H1 (cell line): ENCODE measurements around the gene ABL2. TPM values are rescaled to one million over a fixed set of nuclear protein-coding genes. Genes with fewer than 3 reads are reported as not detected.

Experiments used
- BRCA1 ChIP-seq: IDR thresholded peaks from 2 replicates; pipeline ENCODE4 v1.6.1; 2012; ENCODE audit warnings: low read depth, low read length, improper control_type of control experiment
- CHD7 ChIP-seq: fragments of 300-600 bp; sonication (generic); IDR thresholded peaks from 2 replicates; pipeline ENCODE4 v1.7.1; 2012; ENCODE audit warnings: low read length, moderate library complexity, mild to moderate bottlenecking, inconsistent platforms; ENCODE audit not compliant: insufficient replicate concordance
- CREB1 ChIP-seq: IDR thresholded peaks from 2 replicates; pipeline ENCODE4 v1.6.1; 2012; ENCODE audit warnings: inconsistent platforms
- MAFK ChIP-seq: IDR thresholded peaks from 2 replicates; pipeline ENCODE4 v1.6.1; 2012; ENCODE audit warnings: low read depth, mild to moderate bottlenecking, improper control_type of control experiment, low read length
- MAX ChIP-seq: IDR thresholded peaks from 2 replicates; pipeline ENCODE4 v1.6.1; 2012; ENCODE audit warnings: inconsistent platforms
- RXRA ChIP-seq: IDR thresholded peaks from 2 replicates; pipeline ENCODE4 v1.6.1; 2011; ENCODE audit warnings: low read depth, mild to moderate bottlenecking, low read length, moderate library complexity; ENCODE audit not compliant: insufficient read depth
- SAP30 ChIP-seq: fragments of 300-600 bp; sonication (generic); IDR thresholded peaks from 2 replicates; pipeline ENCODE4 v1.7.1; 2012; ENCODE audit warnings: low read length, moderate library complexity, mild to moderate bottlenecking, inconsistent platforms; ENCODE audit not compliant: insufficient read depth, insufficient replicate concordance
- SIN3A ChIP-seq, 2 experiments: IDR thresholded peaks in 1 of 2; conservative IDR thresholded peaks in 1 of 2; 2 replicates each; pipeline ENCODE4 v1.6.1; 2011 to 2012; ENCODE audit warnings: low read length in 2 of 2, improper control_type of control experiment in 1 of 2, low read depth in 1 of 2, mild to moderate bottlenecking in 1 of 2
- TAF7 ChIP-seq: optimal IDR thresholded peaks from 2 replicates; pipeline ENCODE3; 2011; ENCODE audit warnings: low read depth, mild to moderate bottlenecking, inconsistent platforms, low read length, moderate library complexity, borderline replicate concordance
- polyA plus RNA-seq, 7 experiments: library from polyadenylated mRNA; depleted of rRNA in 3 of 7; stranded (reverse) in 5 of 7; unstranded in 2 of 7; fragments of >200 nt in 5 of 7; fragments of 200-250 nt in 2 of 7; gene quantifications; 1 replicate in 5 of 7; 2 replicates in 1 of 7; 4 replicates in 1 of 7; pipeline versions ENCODE4 v1.2.1 to v1.2.3, GENCODE V29; 2011 to 2013; ENCODE audit warnings: missing spikeins in 2 of 7, mixed read lengths in 2 of 7
- total RNA-seq: library from RNA; stranded (reverse); fragmentation: NEBNext Ultra II Directional; extraction: Animal tissue kit (Norgen Biotek cat#: 25700); gene quantifications from 2 replicates; pipeline ENCODE4 v1.2.1, GENCODE V29; 2021

Gene ABL2
- total and polyA plus RNA-seq, 2 of the 8 experiments (the other 6 are each of a cell fraction or from before 2014, with no cell fraction given): 4.5 to 19.1 TPM

GRCh38 chr1:179145521-179145920, 84.0 kb downstream of the ABL2 start (continued):
- TF ChIP-seq CHD7 (no peak), MAX (no peak), BRCA1 (no peak), TAF7 (no peak), RXRA (no peak), MAFK (no peak), SAP30 (no peak), SIN3A (conservative IDR thresholded peaks at IDR 0.05 in 1 of 2, IDR thresholded peaks at IDR 0.05 in 1 of 2; ENCODE audit: low read depth in 1 of 2, low read length in 2 of 2) (no peak), CREB1 (no peak)
